ENCODE results near the gene ZNF182. TPM values are rescaled to one million over a fixed set of nuclear protein-coding genes. Genes with fewer than 3 reads are reported as not detected.
"Not testable (repeated sequence)": the region's sequence is repeated elsewhere in the genome, so short reads cannot be mapped to it uniquely, and the experiment has no call there.

ZNF182 gene
- 8.4 TPM for polyA plus RNA-seq
- long read RNA-seq, donor 1, partial matches to known transcripts, result 0 of 1 reads
- long read RNA-seq, donor 1, other reads (novel, unspliced or antisense), result 0 of 1 reads
- long read RNA-seq, donor 2, result 0 reads
- long read RNA-seq, donor 3, result 0 reads
- long read RNA-seq, donor 4, result 0 reads
- long read RNA-seq, donor 5, partial matches to known transcripts, result 0 of 2 reads
- long read RNA-seq, donor 5, other reads (novel, unspliced or antisense), result 0 of 2 reads
- long read RNA-seq, donor 6, result 0 reads
- long read RNA-seq, donor 7, result 0 reads
- long read RNA-seq, donor 8, partial matches to known transcripts, result 0 of 1 reads
- long read RNA-seq, donor 8, other reads (novel, unspliced or antisense), result 0 of 1 reads
- long read RNA-seq, donor 9, partial matches to known transcripts, result 0 of 1 reads
- long read RNA-seq, donor 9, other reads (novel, unspliced or antisense), result 0 of 1 reads
- long read RNA-seq, donor 10, result 0 reads
- long read RNA-seq, donor 11, result 0 reads

- peak; percentile 92 for DNase-seq
These were observed at the start of gene ZNF182 for GRCh38 chrX:48003758-48004457. Gene ZNF182 (minus strand): TSS chrX:48003989. CDS start chrX:48002609, 1,380 bp downstream.

GRCh38 chrX:48046846-48047245, 43.1 kb upstream of the ZNF182 start:
- Histone ChIP-seq H3K9me3 (ENCODE audit: control insufficient read depth, low read depth, low read length) (no peaks in the 10 kb centered on the region), H3K27me3 (ENCODE audit: control insufficient read depth, insufficient read depth, low read length) (no peaks in the 10 kb centered on the region), H3K36me3 (ENCODE audit: control insufficient read depth, insufficient read depth, low read length) (peaks cover 2% of the 10 kb centered on the region), H3K27ac (ENCODE audit: low read length) (no peak overlapping the region), H3K4me1 (ENCODE audit: control insufficient read depth, insufficient read depth, low read length) (no peaks in the 10 kb centered on the region), H3K4me3 (ENCODE audit: low read length) (no peak overlapping the region)
- no CpG with 5 or more reads among the region's 5 CpGs for WGBS (ENCODE audit: insufficient coverage, low lambda C conversion rate)
- DNase-seq, result no peak

More at GRCh38 chrX:48003758-48004457, at the start of gene ZNF182:
- Histone ChIP-seq H3K27ac (ENCODE audit: low read length) (peak within 1 kb of the TSS; percentile 76), H3K36me3 (ENCODE audit: control insufficient read depth, insufficient read depth, low read length) (no peaks in the 10 kb centered on the region), H3K27me3 (ENCODE audit: control insufficient read depth, insufficient read depth, low read length) (no peaks in the 10 kb centered on the region), H3K4me1 (ENCODE audit: control insufficient read depth, insufficient read depth, low read length) (no peaks in the 10 kb centered on the region), H3K4me3 (ENCODE audit: low read length) (peak within 1 kb of the TSS; percentile 76), H3K9me3 (ENCODE audit: control insufficient read depth, low read depth, low read length) (no peaks in the 10 kb centered on the region)
- no CpG with 5 or more reads among the region's 34 CpGs for WGBS (ENCODE audit: insufficient coverage, low lambda C conversion rate)

GRCh38 chrX:48045410-48046311, 41.9 kb upstream of the ZNF182 start:
- Histone ChIP-seq H3K27me3 (ENCODE audit: control insufficient read depth, insufficient read depth, low read length) (no peaks in the 10 kb centered on the region), H3K27ac (ENCODE audit: low read length) (no peak overlapping the region), H3K36me3 (ENCODE audit: control insufficient read depth, insufficient read depth, low read length) (peaks cover 2% of the 10 kb centered on the region), H3K4me1 (ENCODE audit: control insufficient read depth, insufficient read depth, low read length) (no peaks in the 10 kb centered on the region), H3K4me3 (ENCODE audit: low read length) (no peak overlapping the region), H3K9me3 (ENCODE audit: control insufficient read depth, low read depth, low read length) (no peaks in the 10 kb centered on the region)
- peak; percentile 6 to 14 for DNase-seq
- 86% methylated on average over 1 of the region's 8 CpGs for WGBS (ENCODE audit: insufficient coverage, low lambda C conversion rate)

GRCh38 chrX:48043056-48043455, 39.3 kb upstream of the ZNF182 start:
- no peak overlapping the region for H3K27ac ChIP-seq (ENCODE audit: low read length)
- no CpG with 5 or more reads among the region's 4 CpGs for WGBS (ENCODE audit: insufficient coverage, low lambda C conversion rate)
- no peaks in the 10 kb centered on the region for H3K27me3 ChIP-seq (ENCODE audit: control insufficient read depth, insufficient read depth, low read length)
- H3K4me1 ChIP-seq (ENCODE audit: control insufficient read depth, insufficient read depth, low read length), result no peaks in the 10 kb centered on the region
- no peak overlapping the region for H3K4me3 ChIP-seq (ENCODE audit: low read length)
- peaks cover 2% of the 10 kb centered on the region for H3K36me3 ChIP-seq (ENCODE audit: control insufficient read depth, insufficient read depth, low read length)
- DNase-seq, result no peak
- H3K9me3 ChIP-seq (ENCODE audit: control insufficient read depth, low read depth, low read length), result no peaks in the 10 kb centered on the region

GRCh38 chrX:48035891-48036290, 32.1 kb upstream of the ZNF182 start:
- no peak for DNase-seq
- no peaks in the 10 kb centered on the region for H3K4me1 ChIP-seq (ENCODE audit: control insufficient read depth, insufficient read depth, low read length)
- no CpG with 5 or more reads among the region's 4 CpGs for WGBS (ENCODE audit: insufficient coverage, low lambda C conversion rate)
- peaks cover 2% of the 10 kb centered on the region for H3K36me3 ChIP-seq (ENCODE audit: control insufficient read depth, insufficient read depth, low read length)
- H3K4me3 ChIP-seq (ENCODE audit: low read length), result no peak overlapping the region
- H3K27ac ChIP-seq (ENCODE audit: low read length), result no peak overlapping the region
- no peaks in the 10 kb centered on the region for H3K9me3 ChIP-seq (ENCODE audit: control insufficient read depth, low read depth, low read length)
- no peaks in the 10 kb centered on the region for H3K27me3 ChIP-seq (ENCODE audit: control insufficient read depth, insufficient read depth, low read length)

GRCh38 chrX:48030641-48031173, 26.9 kb upstream of the ZNF182 start:
- not testable (repeated sequence) for DNase-seq; H3K27me3 ChIP-seq (ENCODE audit: control insufficient read depth, insufficient read depth, low read length); H3K27ac ChIP-seq (ENCODE audit: low read length); H3K9me3 ChIP-seq (ENCODE audit: control insufficient read depth, low read depth, low read length); H3K4me3 ChIP-seq (ENCODE audit: low read length); H3K36me3 ChIP-seq (ENCODE audit: control insufficient read depth, insufficient read depth, low read length); H3K4me1 ChIP-seq (ENCODE audit: control insufficient read depth, insufficient read depth, low read length)
- WGBS (ENCODE audit: insufficient coverage, low lambda C conversion rate), result no CpG with 5 or more reads among the region's 10 CpGs

- Histone ChIP-seq H3K36me3 (ENCODE audit: control insufficient read depth, insufficient read depth, low read length) (peaks cover 2% of the 10 kb centered on the region), H3K27ac (ENCODE audit: low read length) (no peak overlapping the region), H3K27me3 (ENCODE audit: control insufficient read depth, insufficient read depth, low read length) (no peaks in the 10 kb centered on the region), H3K4me3 (ENCODE audit: low read length) (no peak overlapping the region), H3K4me1 (ENCODE audit: control insufficient read depth, insufficient read depth, low read length) (peaks cover 3% of the 10 kb centered on the region), H3K9me3 (ENCODE audit: control insufficient read depth, low read depth, low read length) (no peaks in the 10 kb centered on the region)
- DNase-seq, result no peak
- WGBS (ENCODE audit: insufficient coverage, low lambda C conversion rate), result no CpG with 5 or more reads among the region's 10 CpGs
These were observed 26.4 kb upstream of the ZNF182 start for GRCh38 chrX:48030237-48030636.

- no CpG with 5 or more reads among the region's 8 CpGs for WGBS (ENCODE audit: insufficient coverage, low lambda C conversion rate)
- H3K9me3 ChIP-seq (ENCODE audit: control insufficient read depth, low read depth, low read length), result no peaks in the 10 kb centered on the region
- H3K36me3 ChIP-seq (ENCODE audit: control insufficient read depth, insufficient read depth, low read length), result peaks cover 2% of the 10 kb centered on the region
- H3K4me1 ChIP-seq (ENCODE audit: control insufficient read depth, insufficient read depth, low read length), result peaks cover 3% of the 10 kb centered on the region
- H3K4me3 ChIP-seq (ENCODE audit: low read length), result no peak overlapping the region
- DNase-seq, result no peak
- H3K27me3 ChIP-seq (ENCODE audit: control insufficient read depth, insufficient read depth, low read length), result no peaks in the 10 kb centered on the region
- H3K27ac ChIP-seq (ENCODE audit: low read length), result no peak overlapping the region
These were observed 24.3 kb upstream of the ZNF182 start for GRCh38 chrX:48028091-48028490.

GRCh38 chrX:48027545-48027944, 23.8 kb upstream of the ZNF182 start:
- not testable (repeated sequence) for DNase-seq; H3K27me3 ChIP-seq (ENCODE audit: control insufficient read depth, insufficient read depth, low read length)
- WGBS (ENCODE audit: insufficient coverage, low lambda C conversion rate), result no CpG with 5 or more reads among the region's 4 CpGs

GRCh38 chrX:48025561-48025960, 21.8 kb upstream of the ZNF182 start:
- Histone ChIP-seq H3K36me3 (ENCODE audit: control insufficient read depth, insufficient read depth, low read length) (no peaks in the 10 kb centered on the region), H3K4me1 (ENCODE audit: control insufficient read depth, insufficient read depth, low read length) (peaks cover 3% of the 10 kb centered on the region), H3K27ac (ENCODE audit: low read length) (no peak overlapping the region), H3K27me3 (ENCODE audit: control insufficient read depth, insufficient read depth, low read length) (no peaks in the 10 kb centered on the region), H3K4me3 (ENCODE audit: low read length) (no peak overlapping the region), H3K9me3 (ENCODE audit: control insufficient read depth, low read depth, low read length) (no peaks in the 10 kb centered on the region)
- no CpG with 5 or more reads among the region's 7 CpGs for WGBS (ENCODE audit: insufficient coverage, low lambda C conversion rate)
- peak; percentile 36 to 49 for DNase-seq

More at GRCh38 chrX:48027545-48027944, 23.8 kb upstream of the ZNF182 start:
- not testable (repeated sequence) for H3K36me3 ChIP-seq (ENCODE audit: control insufficient read depth, insufficient read depth, low read length); H3K4me1 ChIP-seq (ENCODE audit: control insufficient read depth, insufficient read depth, low read length); H3K27ac ChIP-seq (ENCODE audit: low read length); H3K9me3 ChIP-seq (ENCODE audit: control insufficient read depth, low read depth, low read length); H3K4me3 ChIP-seq (ENCODE audit: low read length)

All from large intestine (tissue), 12 donors.